Karpas-422 (cell line): ENCODE data around the gene SCG3. TPM values are rescaled to one million over a fixed set of nuclear protein-coding genes. Genes with fewer than 3 reads are reported as not detected.
"Not testable (repeated sequence)": the region's sequence is repeated elsewhere in the genome, so short reads cannot be mapped to it uniquely, and the experiment has no call there.

ENCODE experiments used
- DNase-seq: peaks from one replicate; pipeline ENCODE4 v3.0.0-alpha.2; 2015
- H2AFZ ChIP-seq: fragments of 200-600 bp; sonication (generic); 2 replicates; pipeline ENCODE4 v1.6.1; 2014; ENCODE audit warnings: antibody characterized with exemption, low read length, mixed read lengths
- H3K27ac ChIP-seq: fragments of 200-600 bp; sonication (generic); 2 replicates; pipeline ENCODE4 v1.5.1; 2014; ENCODE audit warnings: mild to moderate bottlenecking, low read length, moderate library complexity
- H3K27me3 ChIP-seq: fragments of 200-600 bp; sonication (generic); 2 replicates; pipeline ENCODE4 v1.6.1; 2014; ENCODE audit warnings: low read length, mixed read lengths
- H3K36me3 ChIP-seq: fragments of 200-600 bp; sonication (generic); 2 replicates; pipeline ENCODE4 v1.6.1; 2014; ENCODE audit warnings: low read length, mixed read lengths; ENCODE audit not compliant: insufficient read depth
- H3K4me1 ChIP-seq: fragments of 200-600 bp; sonication (generic); 2 replicates; pipeline ENCODE4 v1.6.1; 2014; ENCODE audit warnings: mild to moderate bottlenecking, low read length, mixed read lengths
- H3K4me2 ChIP-seq: fragments of 200-600 bp; sonication (generic); 2 replicates; pipeline ENCODE4 v1.6.1; 2014; ENCODE audit warnings: low read length, low read depth, mild to moderate bottlenecking; ENCODE audit not compliant: poor library complexity, severe bottlenecking
- H3K4me3 ChIP-seq: fragments of 200-600 bp; sonication (generic); 2 replicates; pipeline ENCODE4 v1.5.1; 2014; ENCODE audit warnings: mild to moderate bottlenecking, antibody characterized with exemption, low read length, mixed read lengths
- H3K79me2 ChIP-seq: fragments of 200-600 bp; sonication (generic); 2 replicates; pipeline ENCODE4 v1.6.1; 2014; ENCODE audit warnings: mild to moderate bottlenecking, low read length, mixed read lengths
- H3K9ac ChIP-seq: fragments of 200-600 bp; sonication (generic); 2 replicates; pipeline ENCODE4 v1.6.0; 2014; ENCODE audit warnings: low read length
- H3K9me2 ChIP-seq: fragments of 200-600 bp; sonication (generic), shearing (Covaris generic); replicated peaks from 2 replicates; pipeline ENCODE4 v1.6.0; 2014; ENCODE audit warnings: mild to moderate bottlenecking, low read length, moderate library complexity; ENCODE audit not compliant: insufficient read depth
- H3K9me3 ChIP-seq: fragments of 300-700, 200-600 bp; sonication (generic); 2 replicates; pipeline ENCODE4 v1.6.1; 2014; ENCODE audit warnings: low read length, mixed read lengths
- H4K20me1 ChIP-seq: fragments of 200-600 bp; sonication (generic); 2 replicates; pipeline ENCODE4 v1.6.1; 2014; ENCODE audit warnings: mild to moderate bottlenecking, antibody characterized with exemption, low read length, low read depth; ENCODE audit not compliant: insufficient read depth
- total RNA-seq: library from RNA; depleted of rRNA; stranded (reverse); fragments of >200 nt; shearing (Covaris generic); gene quantifications from 2 replicates; pipeline ENCODE4 v1.2.3, GENCODE V29; 2014; ENCODE audit warnings: low replicate concordance

SCG3 gene
- total RNA-seq, 1 experiment from 2014 or later = not detected

GRCh38 chr15:51652084-51652668, 29.1 kb upstream of the SCG3 start:
- H3K36me3 ChIP-seq = no peaks in the 10 kb centered on the region
- no peak for DNase-seq
- H3K79me2 ChIP-seq = no peaks in the 10 kb centered on the region
- H3K4me3 ChIP-seq = no peak overlapping the region
- peaks cover 3% of the 10 kb centered on the region; the same call in 1 of the 2 replicates for H3K4me1 ChIP-seq
- no peaks in the 10 kb centered on the region for H3K27me3 ChIP-seq
- H3K9me2 ChIP-seq = no peaks in the 10 kb centered on the region
- no peak overlapping the region for H2AFZ ChIP-seq
- H3K9me3 ChIP-seq = no peaks in the 10 kb centered on the region
- no peak overlapping the region for H3K27ac ChIP-seq
- no peak overlapping the region for H3K9ac ChIP-seq
- H3K4me2 ChIP-seq = no peak overlapping the region
- H4K20me1 ChIP-seq = no peaks in the 10 kb centered on the region

- DNase-seq = peak; percentile 52
- not testable (repeated sequence) for H2AFZ ChIP-seq, H3K27ac ChIP-seq, H3K4me3 ChIP-seq, H3K9ac ChIP-seq, H3K36me3 ChIP-seq, H3K4me2 ChIP-seq, H3K9me3 ChIP-seq, H3K27me3 ChIP-seq, H3K9me2 ChIP-seq, H3K4me1 ChIP-seq, H3K79me2 ChIP-seq, H4K20me1 ChIP-seq
Measured at GRCh38 chr15:51655401-51656057, 25.8 kb upstream of the SCG3 start.

- Histone ChIP-seq H3K27me3 (no peaks in the 10 kb centered on the region), H4K20me1 (no peaks in the 10 kb centered on the region), H2AFZ (no peak overlapping the region), H3K9me2 (no peaks in the 10 kb centered on the region), H3K9ac (no peak overlapping the region), H3K9me3 (no peaks in the 10 kb centered on the region), H3K4me2 (no peak overlapping the region), H3K27ac (no peak overlapping the region), H3K36me3 (no peaks in the 10 kb centered on the region), H3K4me1 (no peaks in the 10 kb centered on the region), H3K4me3 (no peak overlapping the region), H3K79me2 (no peaks in the 10 kb centered on the region)
- DNase-seq = peak; percentile 42
Measured at GRCh38 chr15:51658664-51659063, 22.6 kb upstream of the SCG3 start.

- no peak overlapping the region for H2AFZ ChIP-seq
- H3K9me3 ChIP-seq = no peaks in the 10 kb centered on the region
- no peaks in the 10 kb centered on the region for H3K4me1 ChIP-seq
- no peaks in the 10 kb centered on the region for H3K27me3 ChIP-seq
- no peaks in the 10 kb centered on the region for H3K36me3 ChIP-seq
- no peaks in the 10 kb centered on the region for H3K9me2 ChIP-seq
- no peak overlapping the region for H3K4me3 ChIP-seq
- no peaks in the 10 kb centered on the region for H4K20me1 ChIP-seq
- no peak overlapping the region for H3K9ac ChIP-seq
- H3K79me2 ChIP-seq = no peaks in the 10 kb centered on the region
- H3K27ac ChIP-seq = no peak overlapping the region
- no peak for DNase-seq
- no peak overlapping the region for H3K4me2 ChIP-seq
Measured at GRCh38 chr15:51661072-51661471, 20.2 kb upstream of the SCG3 start.

- Histone ChIP-seq H3K9me2 (no peaks in the 10 kb centered on the region), H3K4me1 (no peaks in the 10 kb centered on the region), H3K9me3 (no peaks in the 10 kb centered on the region), H3K27me3 (no peaks in the 10 kb centered on the region), H3K4me3 (no peak overlapping the region), H3K36me3 (no peaks in the 10 kb centered on the region), H3K4me2 (no peak overlapping the region), H2AFZ (no peak overlapping the region), H3K9ac (no peak overlapping the region), H3K79me2 (no peaks in the 10 kb centered on the region), H4K20me1 (no peaks in the 10 kb centered on the region), H3K27ac (no peak overlapping the region)
- no peak for DNase-seq
Measured at GRCh38 chr15:51667478-51667877, 13.8 kb upstream of the SCG3 start.

GRCh38 chr15:51668446-51668845, 12.9 kb upstream of the SCG3 start:
- Histone ChIP-seq H3K79me2 (no peaks in the 10 kb centered on the region), H3K9me3 (no peaks in the 10 kb centered on the region), H3K4me2 (no peak overlapping the region), H4K20me1 (no peaks in the 10 kb centered on the region), H3K9me2 (no peaks in the 10 kb centered on the region), H3K4me1 (no peaks in the 10 kb centered on the region), H2AFZ (no peak overlapping the region), H3K36me3 (no peaks in the 10 kb centered on the region), H3K27me3 (no peaks in the 10 kb centered on the region), H3K9ac (no peak overlapping the region), H3K27ac (no peak overlapping the region), H3K4me3 (no peak overlapping the region)
- no peak for DNase-seq

GRCh38 chr15:51669381-51669780, 11.9 kb upstream of the SCG3 start:
- H3K4me1 ChIP-seq = no peaks in the 10 kb centered on the region
- H4K20me1 ChIP-seq = no peaks in the 10 kb centered on the region
- no peaks in the 10 kb centered on the region for H3K9me2 ChIP-seq
- H3K36me3 ChIP-seq = no peaks in the 10 kb centered on the region
- H3K4me3 ChIP-seq = no peak overlapping the region
- no peak overlapping the region for H3K27ac ChIP-seq
- no peak for DNase-seq
- no peak overlapping the region for H3K4me2 ChIP-seq
- H3K79me2 ChIP-seq = no peaks in the 10 kb centered on the region
- no peak overlapping the region for H3K9ac ChIP-seq
- no peak overlapping the region for H2AFZ ChIP-seq
- no peaks in the 10 kb centered on the region for H3K27me3 ChIP-seq
- no peaks in the 10 kb centered on the region for H3K9me3 ChIP-seq

GRCh38 chr15:51672155-51672687, 9.1 kb upstream of the SCG3 start:
- Histone ChIP-seq H2AFZ (no peak overlapping the region), H3K36me3 (no peaks in the 10 kb centered on the region), H4K20me1 (no peaks in the 10 kb centered on the region), H3K9me3 (no peaks in the 10 kb centered on the region), H3K9ac (no peak overlapping the region), H3K4me2 (no peak overlapping the region), H3K27ac (no peak overlapping the region), H3K27me3 (no peaks in the 10 kb centered on the region), H3K4me3 (no peak overlapping the region), H3K9me2 (no peaks in the 10 kb centered on the region), H3K4me1 (no peaks in the 10 kb centered on the region), H3K79me2 (no peaks in the 10 kb centered on the region)
- DNase-seq = no peak
